Mammary epithelial cell (primary cell): ENCODE results near the gene TNNI2.

Source experiments
- CTCF ChIP-seq, 2 donors: IDR thresholded peaks in 1 of 2; conservative IDR thresholded peaks in 1 of 2; 2 replicates each; pipeline ENCODE4 v1.5.1; 2011 to 2012; ENCODE audit warnings: inconsistent platforms in 2 of 2, low read length in 2 of 2, mild to moderate bottlenecking in 2 of 2, control low read depth in 1 of 2, low read depth in 1 of 2; ENCODE audit not compliant: insufficient read depth in 1 of 2; ENCODE audit errors: extremely low read depth in 1 of 2
- EZH2 ChIP-seq: IDR thresholded peaks from 2 replicates; pipeline ENCODE4 v1.6.1; 2012; ENCODE audit warnings: low read length, inconsistent platforms, borderline replicate concordance

GRCh38 chr11:1825039-1825740 lies 13.6 kb upstream of the TNNI2 start:
- TF ChIP-seq CTCF (conservative IDR thresholded peaks at IDR 0.05 in 1 of 2, IDR thresholded peaks at IDR 0.05 in 1 of 2; ENCODE audit: extremely low read depth in 1 of 2, insufficient read depth in 1 of 2, low read depth in 1 of 2, low read length in 2 of 2) (no peak), EZH2 (no peak)
